HUES64 (cell line): ENCODE measurements around the gene PEX5.

ENCODE experiments used
- H3K27ac ChIP-seq: 2 replicates; pipeline ENCODE4 v1.7.0; 2013; ENCODE audit warnings: low read depth, low read length, inconsistent platforms
- H3K27me3 ChIP-seq: 2 replicates; pipeline ENCODE4 v1.6.1; 2013; ENCODE audit warnings: mild to moderate bottlenecking, low read length; ENCODE audit not compliant: insufficient read depth
- H3K36me3 ChIP-seq: 2 replicates; pipeline ENCODE4 v1.6.1; 2013; ENCODE audit warnings: mild to moderate bottlenecking, low read length; ENCODE audit not compliant: insufficient read depth
- H3K4me1 ChIP-seq: 2 replicates; pipeline ENCODE4 v1.6.1; 2013; ENCODE audit warnings: mild to moderate bottlenecking, low read length, moderate library complexity; ENCODE audit not compliant: insufficient read depth
- H3K4me3 ChIP-seq: 2 replicates; pipeline ENCODE4 v1.5.1; 2013; ENCODE audit warnings: mild to moderate bottlenecking, low read length, moderate library complexity
- H3K9ac ChIP-seq: 2 replicates; pipeline ENCODE4 v1.6.1; 2013; ENCODE audit warnings: mild to moderate bottlenecking, low read depth, low read length
- H3K9me3 ChIP-seq: 2 replicates; pipeline ENCODE4 v1.6.1; 2013; ENCODE audit warnings: low read depth, low read length; ENCODE audit not compliant: insufficient read depth
- WGBS: fragments of 150-250, 120-280 bp; methylation state at CpG from one replicate; pipeline ENCODE4 v1.1.7; 2013; ENCODE audit warnings: missing lambda C conversion rate; 5-methylcytosine and 5-hydroxymethylcytosine counted together

Gene PEX5

GRCh38 chr12:7150841-7151240, 38.6 kb upstream of the PEX5 start:
- H3K9me3 ChIP-seq: no peaks in the 10 kb centered on the region
- no peak overlapping the region for H3K27ac ChIP-seq
- no peak overlapping the region for H3K9ac ChIP-seq
- no peaks in the 10 kb centered on the region for H3K27me3 ChIP-seq
- no peaks in the 10 kb centered on the region for H3K4me1 ChIP-seq
- H3K36me3 ChIP-seq: peaks cover 38% of the 10 kb centered on the region
- H3K4me3 ChIP-seq: no peak overlapping the region
- WGBS: 95% methylated on average over 6 of the region's 6 CpGs

- H3K9ac ChIP-seq: no peak overlapping the region
- H3K36me3 ChIP-seq: peaks cover 38% of the 10 kb centered on the region
- no peaks in the 10 kb centered on the region for H3K4me1 ChIP-seq
- no peaks in the 10 kb centered on the region for H3K9me3 ChIP-seq
- H3K27ac ChIP-seq: no peak overlapping the region
- H3K4me3 ChIP-seq: no peak overlapping the region
- H3K27me3 ChIP-seq: no peaks in the 10 kb centered on the region
- WGBS: 96% methylated on average over 6 of the region's 6 CpGs
Observed at GRCh38 chr12:7151532-7151931, 38.0 kb upstream of the PEX5 start.

- WGBS: 89% methylated on average over 3 of the region's 4 CpGs
- Histone ChIP-seq H3K4me3 (no peak overlapping the region), H3K9ac (no peak overlapping the region), H3K4me1 (no peaks in the 10 kb centered on the region), H3K36me3 (peaks cover 38% of the 10 kb centered on the region), H3K27me3 (no peaks in the 10 kb centered on the region), H3K9me3 (no peaks in the 10 kb centered on the region), H3K27ac (no peak overlapping the region)
Observed at GRCh38 chr12:7152818-7153217, 36.7 kb upstream of the PEX5 start.

GRCh38 chr12:7154042-7154441, 35.4 kb upstream of the PEX5 start:
- Histone ChIP-seq H3K4me3 (no peak overlapping the region), H3K4me1 (no peaks in the 10 kb centered on the region), H3K27me3 (no peaks in the 10 kb centered on the region), H3K9me3 (no peaks in the 10 kb centered on the region), H3K27ac (no peak overlapping the region), H3K9ac (no peak overlapping the region), H3K36me3 (peaks cover 31% of the 10 kb centered on the region)
- WGBS: 94% methylated on average over 6 of the region's 6 CpGs

- H3K9me3 ChIP-seq: no peaks in the 10 kb centered on the region
- WGBS: 92% methylated on average over 11 of the region's 12 CpGs
- no peaks in the 10 kb centered on the region for H3K27me3 ChIP-seq
- H3K27ac ChIP-seq: no peak overlapping the region
- no peak overlapping the region for H3K9ac ChIP-seq
- no peak overlapping the region for H3K4me3 ChIP-seq
- H3K36me3 ChIP-seq: peaks cover 22% of the 10 kb centered on the region
- H3K4me1 ChIP-seq: no peaks in the 10 kb centered on the region
Observed at GRCh38 chr12:7154901-7155470, 34.5 kb upstream of the PEX5 start.

GRCh38 chr12:7155471-7156034, 33.9 kb upstream of the PEX5 start:
- no peaks in the 10 kb centered on the region for H3K4me1 ChIP-seq
- H3K27me3 ChIP-seq: no peaks in the 10 kb centered on the region
- H3K9ac ChIP-seq: no peak overlapping the region; the same call in 1 of the 2 replicates
- no peak overlapping the region for H3K27ac ChIP-seq
- no peaks in the 10 kb centered on the region for H3K9me3 ChIP-seq
- 92% methylated on average over 8 of the region's 8 CpGs for WGBS
- H3K36me3 ChIP-seq: peaks cover 17% of the 10 kb centered on the region
- H3K4me3 ChIP-seq: no peak overlapping the region

GRCh38 chr12:7156259-7157197, 33.0 kb upstream of the PEX5 start:
- H3K9ac ChIP-seq: no peak overlapping the region
- H3K9me3 ChIP-seq: no peaks in the 10 kb centered on the region
- H3K4me1 ChIP-seq: no peaks in the 10 kb centered on the region
- peaks cover 8% of the 10 kb centered on the region; the same call in 1 of the 2 replicates for H3K36me3 ChIP-seq
- no peaks in the 10 kb centered on the region for H3K27me3 ChIP-seq
- no peak overlapping the region for H3K4me3 ChIP-seq
- WGBS: 92% methylated on average over 24 of the region's 24 CpGs
- H3K27ac ChIP-seq: no peak overlapping the region

GRCh38 chr12:7157391-7157790, 32.1 kb upstream of the PEX5 start:
- WGBS: 93% methylated on average over 17 of the region's 17 CpGs
- Histone ChIP-seq H3K9me3 (no peaks in the 10 kb centered on the region), H3K27me3 (no peaks in the 10 kb centered on the region), H3K4me1 (no peaks in the 10 kb centered on the region), H3K9ac (no peak overlapping the region), H3K4me3 (no peak overlapping the region), H3K36me3 (0 out of 2 replicates have a peak, but pooled peaks cover 7% of the 10 kb centered on the region), H3K27ac (no peak overlapping the region)

GRCh38 chr12:7158781-7159609, 30.5 kb upstream of the PEX5 start:
- no peaks in the 10 kb centered on the region for H3K4me1 ChIP-seq
- 79% methylated on average over 10 of the region's 10 CpGs for WGBS
- H3K4me3 ChIP-seq: no peak overlapping the region
- H3K36me3 ChIP-seq: 0 out of 2 replicates have a peak, but pooled peaks cover 2% of the 10 kb centered on the region
- H3K9ac ChIP-seq: no peak overlapping the region
- peaks cover 7% of the 10 kb centered on the region; the same call in 1 of the 2 replicates for H3K9me3 ChIP-seq
- no peaks in the 10 kb centered on the region for H3K27me3 ChIP-seq
- no peak overlapping the region for H3K27ac ChIP-seq

GRCh38 chr12:7160183-7160582, 29.3 kb upstream of the PEX5 start:
- Histone ChIP-seq H3K9me3 (peaks cover 13% of the 10 kb centered on the region; the same call in 1 of the 2 replicates), H3K36me3 (no peaks in the 10 kb centered on the region), H3K4me3 (no peak overlapping the region), H3K9ac (no peak overlapping the region), H3K4me1 (no peaks in the 10 kb centered on the region), H3K27ac (no peak overlapping the region), H3K27me3 (no peaks in the 10 kb centered on the region)
- 78% methylated on average over 7 of the region's 7 CpGs for WGBS
